ENCODE results near the gene NSL1.

NSL1 gene

GRCh38 chr1:212754193-212754592 is 37.4 kb downstream of the NSL1 start:
- no peak for TF ChIP-seq JUND (IDR thresholded peaks at IDR 0.05; ENCODE audit: low read depth)
- DNase-seq (ENCODE audit: low read depth in 1 of 2, low spot score in 1 of 2): no peak
- in situ Hi-C loops (cut with HindIII; ENCODE audit: low pct_unique_long_range_greater_than_20kb, low sequenced_read_pairs): no loop called here

GRCh38 chr1:212753749-212754148 is 37.8 kb downstream of the NSL1 start:
- TF ChIP-seq JUND (IDR thresholded peaks at IDR 0.05; ENCODE audit: low read depth): no peak
- no peak for DNase-seq (ENCODE audit: low read depth in 1 of 2, low spot score in 1 of 2)
- in situ Hi-C loops (cut with HindIII; ENCODE audit: low pct_unique_long_range_greater_than_20kb, low sequenced_read_pairs): no loop called here

- TF ChIP-seq JUND (IDR thresholded peaks at IDR 0.05; ENCODE audit: low read depth): no peak
- no peak for DNase-seq (ENCODE audit: low read depth in 1 of 2, low spot score in 1 of 2)
- in situ Hi-C loops (cut with HindIII; ENCODE audit: low pct_unique_long_range_greater_than_20kb, low sequenced_read_pairs): no loop called here
These were observed 38.6 kb downstream of the NSL1 start for GRCh38 chr1:212752934-212753497.

GRCh38 chr1:212752252-212752933 is 39.2 kb downstream of the NSL1 start:
- in situ Hi-C loops (cut with HindIII; ENCODE audit: low pct_unique_long_range_greater_than_20kb, low sequenced_read_pairs): no loop called here
- DNase-seq (ENCODE audit: low read depth in 1 of 2, low spot score in 1 of 2): no peak
- no peak for TF ChIP-seq JUND (IDR thresholded peaks at IDR 0.05; ENCODE audit: low read depth)

GRCh38 chr1:212749821-212750535 is 41.6 kb downstream of the NSL1 start:
- DNase-seq (ENCODE audit: low read depth in 1 of 2, low spot score in 1 of 2): peak; percentile 56 to 82
- in situ Hi-C loops (cut with HindIII; ENCODE audit: low pct_unique_long_range_greater_than_20kb, low sequenced_read_pairs): no loop called here
- TF ChIP-seq JUND (IDR thresholded peaks at IDR 0.05; ENCODE audit: low read depth): no peak

GRCh38 chr1:212746546-212746945 is 45.0 kb downstream of the NSL1 start:
- in situ Hi-C loops (cut with HindIII; ENCODE audit: low pct_unique_long_range_greater_than_20kb, low sequenced_read_pairs): no loop called here
- no peak for DNase-seq (ENCODE audit: low read depth in 1 of 2, low spot score in 1 of 2)
- TF ChIP-seq JUND (IDR thresholded peaks at IDR 0.05; ENCODE audit: low read depth): no peak

GRCh38 chr1:212745303-212745702 is 46.3 kb downstream of the NSL1 start:
- TF ChIP-seq JUND (IDR thresholded peaks at IDR 0.05; ENCODE audit: low read depth): no peak
- DNase-seq (ENCODE audit: low read depth in 1 of 2, low spot score in 1 of 2): no peak
- in situ Hi-C loops (cut with HindIII; ENCODE audit: low pct_unique_long_range_greater_than_20kb, low sequenced_read_pairs): no loop called here

GRCh38 chr1:212743901-212744475 is 47.6 kb downstream of the NSL1 start:
- in situ Hi-C loops (cut with HindIII; ENCODE audit: low pct_unique_long_range_greater_than_20kb, low sequenced_read_pairs): no loop called here
- TF ChIP-seq JUND (IDR thresholded peaks at IDR 0.05; ENCODE audit: low read depth): no peak
- DNase-seq (ENCODE audit: low read depth in 1 of 2, low spot score in 1 of 2): no peak

- no peak for DNase-seq (ENCODE audit: low read depth in 1 of 2, low spot score in 1 of 2)
- in situ Hi-C loops (cut with HindIII; ENCODE audit: low pct_unique_long_range_greater_than_20kb, low sequenced_read_pairs): no loop called here
- no peak for TF ChIP-seq JUND (IDR thresholded peaks at IDR 0.05; ENCODE audit: low read depth)
These were observed 53.2 kb downstream of the NSL1 start for GRCh38 chr1:212738330-212738729.

- no peak for TF ChIP-seq JUND (IDR thresholded peaks at IDR 0.05; ENCODE audit: low read depth)
- no peak for DNase-seq (ENCODE audit: low read depth in 1 of 2, low spot score in 1 of 2)
- in situ Hi-C loops (cut with HindIII; ENCODE audit: low pct_unique_long_range_greater_than_20kb, low sequenced_read_pairs): no loop called here
These were observed 54.0 kb downstream of the NSL1 start for GRCh38 chr1:212737559-212737958.

- no peak for TF ChIP-seq JUND (IDR thresholded peaks at IDR 0.05; ENCODE audit: low read depth)
- no peak for DNase-seq (ENCODE audit: low read depth in 1 of 2, low spot score in 1 of 2)
- in situ Hi-C loops (cut with HindIII; ENCODE audit: low pct_unique_long_range_greater_than_20kb, low sequenced_read_pairs): no loop called here
These were observed 58.5 kb downstream of the NSL1 start for GRCh38 chr1:212733109-212733508.

- in situ Hi-C loops (cut with HindIII; ENCODE audit: low pct_unique_long_range_greater_than_20kb, low sequenced_read_pairs): no loop called here
These were observed 59.9 kb downstream of the NSL1 start for GRCh38 chr1:212731630-212732029.

GRCh38 chr1:212728606-212729005 is 63.0 kb downstream of the NSL1 start:
- no peak for TF ChIP-seq JUND (IDR thresholded peaks at IDR 0.05; ENCODE audit: low read depth)
- DNase-seq (ENCODE audit: low read depth in 1 of 2, low spot score in 1 of 2): no peak
- in situ Hi-C loops (cut with HindIII; ENCODE audit: low pct_unique_long_range_greater_than_20kb, low sequenced_read_pairs): no loop called here

More at GRCh38 chr1:212731630-212732029, 59.9 kb downstream of the NSL1 start:
- DNase-seq (ENCODE audit: low read depth in 1 of 2, low spot score in 1 of 2): no peak
- no peak for TF ChIP-seq JUND (IDR thresholded peaks at IDR 0.05; ENCODE audit: low read depth)
